Measurements from ENCODE around the gene ZBTB34.
"Not testable (repeated sequence)": the region's sequence is repeated elsewhere in the genome, so short reads cannot be mapped to it uniquely, and the experiment has no call there.

The ZBTB34 gene, protein sequence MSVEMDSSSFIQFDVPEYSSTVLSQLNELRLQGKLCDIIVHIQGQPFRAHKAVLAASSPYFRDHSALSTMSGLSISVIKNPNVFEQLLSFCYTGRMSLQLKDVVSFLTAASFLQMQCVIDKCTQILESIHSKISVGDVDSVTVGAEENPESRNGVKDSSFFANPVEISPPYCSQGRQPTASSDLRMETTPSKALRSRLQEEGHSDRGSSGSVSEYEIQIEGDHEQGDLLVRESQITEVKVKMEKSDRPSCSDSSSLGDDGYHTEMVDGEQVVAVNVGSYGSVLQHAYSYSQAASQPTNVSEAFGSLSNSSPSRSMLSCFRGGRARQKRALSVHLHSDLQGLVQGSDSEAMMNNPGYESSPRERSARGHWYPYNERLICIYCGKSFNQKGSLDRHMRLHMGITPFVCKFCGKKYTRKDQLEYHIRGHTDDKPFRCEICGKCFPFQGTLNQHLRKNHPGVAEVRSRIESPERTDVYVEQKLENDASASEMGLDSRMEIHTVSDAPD

GRCh38 chr9:126860077-126860756 is at the start of gene ZBTB34:
Gene ZBTB34, plus strand, starts transcription at chr9:126860639. Its CDS starts 18,761 bp downstream, at chr9:126879400.
- peak; percentile 77 for DNase-seq

GRCh38 chr9:126813072-126813471 is 47.4 kb upstream of the ZBTB34 start:
- DNase-seq, result no peak

DNA sequence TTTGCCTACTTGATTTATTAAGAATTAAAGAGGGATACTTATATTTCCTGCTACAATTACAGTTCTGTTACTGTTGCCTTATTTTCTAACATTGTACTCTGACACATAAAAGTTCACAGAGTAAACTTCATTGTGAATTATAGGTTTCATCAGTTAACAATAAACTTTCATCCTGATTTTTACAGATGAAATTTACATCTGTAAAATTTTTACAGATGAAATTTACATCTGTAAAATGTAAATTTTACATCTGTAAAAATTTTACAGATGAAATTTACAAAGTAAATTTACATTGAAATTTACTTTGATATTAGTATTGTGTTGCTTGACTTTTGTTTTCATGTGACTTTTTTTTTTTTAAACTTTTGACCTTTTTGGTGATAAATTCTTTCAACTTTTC is 46.3 kb upstream of the ZBTB34 start:
- DNase-seq, result no peak

GRCh38 chr9:126817615-126818014 is 42.8 kb upstream of the ZBTB34 start:
- not testable (repeated sequence) for DNase-seq

GRCh38 chr9:126818482-126818881 is 42.0 kb upstream of the ZBTB34 start:
- DNase-seq, result no peak

DNA sequence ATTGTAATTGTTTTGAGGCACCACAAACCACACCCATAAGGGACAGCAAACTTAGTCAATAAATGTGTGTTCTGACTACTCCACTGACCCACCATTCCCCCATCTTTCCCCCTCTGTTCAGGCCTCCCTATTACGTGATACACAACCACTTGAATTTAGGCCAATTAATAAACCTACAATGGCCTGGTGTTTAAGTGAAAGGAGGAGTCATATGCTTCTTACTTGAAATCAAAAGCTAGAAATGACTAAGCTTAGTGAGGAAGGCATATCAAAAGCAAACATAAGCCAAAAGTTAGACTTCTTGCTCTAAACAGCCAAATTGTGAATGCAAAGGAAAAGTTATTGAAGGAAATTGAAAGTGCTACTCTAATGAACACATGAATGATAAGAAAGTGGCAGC is 41.0 kb upstream of the ZBTB34 start:
- no peak for DNase-seq

DNA sequence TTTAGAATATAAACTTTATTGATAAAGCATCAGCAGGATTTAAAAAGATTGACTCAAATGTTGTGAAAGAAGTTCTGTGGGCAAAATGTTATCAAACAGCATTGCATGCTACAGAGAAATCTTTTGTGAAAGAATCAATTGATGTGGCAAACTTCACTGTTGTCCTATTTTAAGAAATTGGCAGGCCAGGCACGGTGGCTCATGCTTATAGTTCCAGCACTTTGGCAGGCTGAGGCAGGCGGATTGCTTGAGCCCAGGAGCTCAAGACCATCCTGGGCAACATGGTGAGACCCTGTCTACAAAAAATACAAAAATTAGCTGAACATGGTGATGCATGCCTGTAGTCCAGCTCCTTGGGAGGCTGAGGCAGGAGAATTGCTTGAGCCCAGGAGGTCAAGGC is 38.2 kb upstream of the ZBTB34 start:
- DNase-seq, result no peak

DNA sequence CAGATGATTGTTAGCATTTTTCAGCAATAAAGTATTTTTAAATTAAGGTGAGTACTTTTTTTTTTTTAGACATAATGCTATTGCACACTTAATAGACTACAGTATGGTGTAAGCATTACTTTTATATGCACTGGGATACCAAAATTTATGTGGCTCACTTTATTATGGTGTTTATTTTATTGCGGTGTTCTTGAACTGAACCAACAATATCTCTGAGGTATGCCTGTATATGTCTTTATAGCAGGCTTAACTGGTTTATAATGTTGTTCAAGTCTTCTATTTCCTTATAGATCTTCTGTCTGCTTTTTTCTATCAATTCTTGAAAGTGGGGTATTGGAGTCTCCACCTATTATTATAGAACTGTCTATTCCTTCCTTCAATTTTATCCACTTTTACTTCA is 37.6 kb upstream of the ZBTB34 start:
- DNase-seq, result no peak

GRCh38 chr9:126824052-126824451 is 36.4 kb upstream of the ZBTB34 start:
- DNase-seq, result not testable (repeated sequence)

- no peak for DNase-seq
These were observed 33.2 kb upstream of the ZBTB34 start for GRCh38 chr9:126827227-126827626.

DNA sequence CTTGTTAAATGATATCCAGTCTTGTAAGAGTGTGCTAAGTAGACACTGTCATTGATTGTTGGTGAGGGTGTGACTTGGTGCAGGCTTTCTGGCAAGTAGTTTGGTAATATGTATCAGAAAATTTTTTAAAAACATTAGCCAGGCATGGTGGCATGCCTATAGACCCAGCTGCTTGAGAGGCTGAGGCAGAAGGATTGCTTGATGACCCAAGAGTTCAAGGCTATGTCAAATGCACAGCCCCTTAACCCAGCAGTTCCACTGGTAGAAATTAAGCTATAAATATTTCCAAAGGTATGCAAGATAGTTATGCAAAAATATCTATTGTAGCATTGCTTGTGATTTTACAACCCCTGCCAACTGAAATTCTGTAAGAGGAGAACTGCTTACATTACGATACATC is 31.4 kb upstream of the ZBTB34 start:
- DNase-seq, result no peak

DNA sequence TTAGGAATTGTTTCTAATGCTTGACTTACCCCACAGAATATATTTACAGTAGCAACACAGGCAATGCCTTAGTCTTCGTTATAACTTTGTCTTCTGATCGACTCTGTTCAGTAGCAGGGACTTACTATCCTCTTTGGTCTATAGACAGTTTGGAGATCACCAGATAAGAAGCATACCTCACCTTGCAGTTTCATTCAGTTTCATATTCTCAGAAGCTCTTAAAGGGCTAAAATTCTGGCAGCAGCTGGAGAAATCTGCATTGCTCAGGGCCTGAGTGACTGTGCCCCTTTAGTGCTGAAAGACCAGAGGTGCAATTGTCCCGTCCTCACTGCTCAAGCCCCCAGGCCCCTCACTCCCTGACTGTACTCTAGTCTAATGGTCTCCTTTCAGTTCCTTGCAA is 29.6 kb upstream of the ZBTB34 start:
- no peak for DNase-seq

DNA sequence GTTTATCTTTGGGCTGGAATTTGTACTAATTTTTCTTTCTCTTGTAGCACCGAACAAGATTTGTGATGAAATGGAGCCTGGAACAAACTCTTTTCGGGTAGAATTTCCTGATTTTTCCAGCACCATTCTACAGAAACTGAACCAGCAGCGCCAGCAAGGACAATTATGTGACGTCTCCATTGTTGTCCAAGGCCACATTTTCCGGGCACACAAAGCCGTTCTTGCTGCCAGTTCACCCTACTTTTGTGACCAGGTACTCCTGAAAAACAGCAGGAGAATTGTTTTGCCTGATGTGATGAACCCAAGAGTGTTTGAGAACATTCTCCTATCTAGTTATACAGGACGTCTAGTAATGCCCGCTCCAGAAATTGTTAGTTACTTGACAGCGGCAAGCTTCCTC is 28.0 kb upstream of the ZBTB34 start:
- no peak for DNase-seq

DNA sequence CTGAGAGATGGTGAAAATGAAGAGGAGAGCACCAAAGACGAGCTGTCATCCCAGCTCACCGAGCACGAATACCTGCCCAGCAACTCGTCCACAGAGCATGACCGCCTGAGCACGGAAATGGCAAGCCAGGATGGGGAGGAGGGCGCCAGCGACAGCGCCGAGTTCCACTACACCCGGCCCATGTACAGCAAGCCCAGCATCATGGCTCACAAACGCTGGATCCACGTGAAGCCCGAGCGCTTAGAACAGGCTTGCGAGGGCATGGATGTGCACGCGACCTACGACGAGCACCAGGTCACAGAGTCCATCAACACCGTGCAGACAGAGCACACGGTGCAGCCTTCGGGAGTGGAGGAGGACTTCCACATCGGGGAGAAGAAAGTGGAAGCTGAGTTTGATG is 27.4 kb upstream of the ZBTB34 start:
- no peak for DNase-seq

DNA sequence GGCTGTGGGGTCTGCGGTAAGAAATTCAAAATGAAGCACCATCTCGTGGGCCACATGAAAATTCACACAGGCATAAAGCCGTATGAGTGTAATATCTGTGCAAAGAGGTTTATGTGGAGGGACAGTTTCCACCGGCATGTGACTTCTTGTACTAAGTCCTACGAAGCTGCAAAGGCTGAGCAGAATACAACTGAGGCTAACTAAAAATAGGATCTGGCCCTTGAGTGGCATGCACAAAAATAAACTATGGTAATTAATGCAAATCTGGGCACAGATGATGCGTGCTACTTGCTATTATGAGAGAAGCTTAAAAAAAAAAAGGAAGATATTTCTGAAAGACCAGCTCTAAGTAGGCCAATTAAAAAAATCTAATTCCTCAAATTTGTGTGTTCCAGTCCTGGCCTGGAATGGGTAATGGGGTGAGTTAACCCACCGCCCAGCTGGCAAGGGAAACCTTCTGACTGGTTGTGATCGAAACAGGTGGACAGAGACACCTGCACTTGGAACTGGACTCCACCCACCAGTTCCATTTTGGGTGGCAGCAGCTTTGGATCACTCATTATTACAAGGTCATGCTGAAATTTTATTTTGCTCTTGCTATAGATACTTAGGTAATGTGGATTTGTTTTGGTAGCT is 26.6 kb upstream of the ZBTB34 start:
- DNase-seq, result no peak

- DNase-seq, result no peak
These were observed 25.8 kb upstream of the ZBTB34 start for GRCh38 chr9:126834672-126835071.

DNA sequence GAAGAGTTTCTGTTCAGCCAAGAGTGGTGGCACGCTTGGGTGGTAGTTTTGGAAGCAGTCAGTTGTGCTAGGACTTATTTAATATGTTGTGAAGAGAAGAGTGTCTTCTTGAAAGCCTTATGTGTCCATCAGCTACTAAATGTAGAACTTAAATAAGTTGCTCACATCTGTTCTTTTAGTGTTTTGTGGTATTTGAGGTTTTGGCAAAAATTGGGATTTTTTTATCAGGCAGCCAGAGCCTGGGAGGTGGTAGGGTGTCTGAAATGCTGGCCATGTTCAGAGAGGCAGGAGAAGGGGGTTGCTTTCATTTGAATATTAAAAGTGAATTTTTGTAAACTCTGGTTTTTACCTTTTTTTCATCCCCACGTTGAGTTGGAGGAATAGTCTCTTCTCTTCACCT is 24.2 kb upstream of the ZBTB34 start:
- no peak for DNase-seq

- no peak for DNase-seq
These were observed 22.2 kb upstream of the ZBTB34 start for GRCh38 chr9:126838055-126838811.

DNA sequence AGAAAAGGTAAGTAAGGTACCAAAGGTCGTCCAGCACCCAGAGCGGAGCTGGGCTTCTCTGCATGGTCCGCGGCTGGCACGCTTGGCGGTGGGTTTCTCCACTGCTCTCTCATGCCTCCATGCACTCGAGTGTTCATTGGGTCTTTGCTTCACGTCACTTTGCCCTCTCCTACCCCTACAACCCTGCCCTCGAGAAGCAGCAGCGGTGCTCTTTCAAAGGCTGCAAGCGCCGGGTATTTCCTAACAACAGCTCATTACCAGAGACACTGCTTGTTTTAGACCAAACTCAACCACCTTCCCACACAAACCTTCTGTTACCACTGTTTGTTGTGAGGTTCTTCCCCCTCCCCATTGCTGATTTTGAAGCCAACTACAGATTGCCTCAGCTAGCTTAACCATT is 21.5 kb upstream of the ZBTB34 start:
- no peak for DNase-seq

GRCh38 chr9:126839301-126839700 is 21.1 kb upstream of the ZBTB34 start:
- DNase-seq, result no peak

- no peak for DNase-seq
These were observed 18.1 kb upstream of the ZBTB34 start for GRCh38 chr9:126842220-126842842.

DNA sequence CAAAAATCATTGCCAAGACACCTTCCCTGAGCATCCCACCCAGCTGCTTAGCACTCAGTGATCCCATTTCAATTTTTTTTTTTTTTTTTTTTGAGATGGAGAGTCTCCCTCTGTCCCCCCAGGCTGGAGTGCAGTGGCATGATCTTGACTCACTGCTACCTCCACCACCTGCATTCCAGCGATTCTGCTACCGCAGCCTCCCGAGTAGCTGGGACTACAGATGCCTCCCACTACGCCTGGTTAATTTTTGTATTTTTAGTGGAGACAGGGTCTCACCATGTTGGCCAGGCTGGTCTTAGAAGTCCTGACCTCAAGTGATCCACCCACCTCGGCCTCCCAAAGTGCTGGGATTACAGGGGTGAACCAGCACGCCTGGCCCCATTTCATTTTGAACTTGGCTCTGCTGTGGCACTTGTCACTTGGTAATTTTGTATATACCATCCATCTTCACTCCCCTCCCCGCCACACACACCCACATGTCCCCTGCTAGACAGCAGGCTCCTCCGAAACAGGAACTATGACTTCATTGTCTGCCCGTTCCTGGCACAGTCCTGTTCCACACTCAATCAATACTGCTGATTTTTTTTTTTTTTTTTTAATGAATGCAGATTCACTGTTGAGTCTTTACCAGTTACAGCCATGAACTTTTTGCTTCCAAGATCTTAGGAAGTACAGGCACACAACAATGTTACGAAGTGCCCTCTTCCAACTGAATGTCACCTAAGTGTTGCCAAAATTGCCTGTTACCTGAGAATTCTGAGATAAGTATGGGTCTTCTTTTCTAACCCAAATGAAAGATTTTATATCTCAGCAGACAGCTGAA is 17.3 kb upstream of the ZBTB34 start:
- DNase-seq, result no peak
